HG03060 (cell line): ENCODE data around the gene CAPZA3.
"Not testable (repeated sequence)": the region's sequence is repeated elsewhere in the genome, so short reads cannot be mapped to it uniquely, and the experiment has no call there.

Experiments used
- ATAC-seq: cut with Tn5 transposase; IDR thresholded peaks from one replicate; pipeline ENCODE4 v1.9.1; 2021; ENCODE audit warnings: low read depth, moderate number of reproducible peaks; ENCODE audit not compliant: unreplicated experiment

Gene CAPZA3

GRCh38 chr12:18737819-18738218 lies at the start of gene CAPZA3, which contains the start of gene PLCZ1:
TSS of gene CAPZA3 (plus strand) at chr12:18738119. CDS start at chr12:18738269, 150 bp downstream.
TSS of gene PLCZ1 (minus strand) at chr12:18738012. CDS start at chr12:18737371, 641 bp downstream.
- ATAC-seq = no peak

- ATAC-seq = no peak
These were observed 48.1 kb upstream of the CAPZA3 start for GRCh38 chr12:18689771-18690170.

- no peak for ATAC-seq
These were observed 47.3 kb upstream of the CAPZA3 start for GRCh38 chr12:18690653-18691052.

- not testable (repeated sequence) for ATAC-seq
These were observed 43.9 kb upstream of the CAPZA3 start for GRCh38 chr12:18693986-18694385.

GRCh38 chr12:18696971-18697602 lies 40.8 kb upstream of the CAPZA3 start:
- no peak for ATAC-seq

- ATAC-seq = no peak
These were observed 37.6 kb upstream of the CAPZA3 start for GRCh38 chr12:18700271-18700670.

GRCh38 chr12:18703321-18703720 lies 34.6 kb upstream of the CAPZA3 start:
- ATAC-seq = no peak

- ATAC-seq = no peak
These were observed 34.0 kb upstream of the CAPZA3 start for GRCh38 chr12:18703911-18704310.

GRCh38 chr12:18706798-18707197 lies 31.1 kb upstream of the CAPZA3 start:
- ATAC-seq = no peak

GRCh38 chr12:18716236-18716635 lies 21.7 kb upstream of the CAPZA3 start:
- ATAC-seq = no peak

- no peak for ATAC-seq
These were observed 19.5 kb upstream of the CAPZA3 start for GRCh38 chr12:18718462-18718861.

GRCh38 chr12:18719922-18720510 lies 17.9 kb upstream of the CAPZA3 start:
- ATAC-seq = no peak

GRCh38 chr12:18720690-18721089 lies 17.2 kb upstream of the CAPZA3 start:
- ATAC-seq = no peak

GRCh38 chr12:18721452-18721851 lies 16.5 kb upstream of the CAPZA3 start:
- no peak for ATAC-seq

GRCh38 chr12:18723752-18724151 lies 14.2 kb upstream of the CAPZA3 start:
- no peak for ATAC-seq

- ATAC-seq = no peak
These were observed 6.8 kb upstream of the CAPZA3 start for GRCh38 chr12:18731156-18731555.

GRCh38 chr12:18747895-18748294 lies 10.0 kb downstream of the CAPZA3 start:
- no peak for ATAC-seq

GRCh38 chr12:18749386-18749957 lies 11.6 kb downstream of the CAPZA3 start:
- ATAC-seq = no peak

- ATAC-seq = no peak
These were observed 12.2 kb downstream of the CAPZA3 start for GRCh38 chr12:18750085-18750484.

GRCh38 chr12:18751866-18752265 lies 13.9 kb downstream of the CAPZA3 start:
- no peak for ATAC-seq

- no peak for ATAC-seq
These were observed 14.5 kb downstream of the CAPZA3 start for GRCh38 chr12:18752280-18752920.
